K562 (cell line): ENCODE results near the gene GLP1R. TPM values are rescaled to one million over a fixed set of nuclear protein-coding genes. Genes with fewer than 3 reads are reported as not detected.
A peak's percentile ranks its signal among the peaks of the same experiment; 100 is the strongest.

ENCODE experiments used
- ATF7 ChIP-seq: fragments of 450-650 bp; IDR thresholded peaks from 2 replicates; pipeline ENCODE4 v1.7.1; 2014; ENCODE audit warnings: mild to moderate bottlenecking, moderate library complexity
- FOXK1 ChIP-seq: sonication (generic); formaldehyde crosslinking; IDR thresholded peaks from 2 replicates; pipeline ENCODE4 v1.8.0; 2022; ENCODE audit warnings: missing genetic modification reagents, mild to moderate bottlenecking, borderline replicate concordance
- LARP7 ChIP-seq: fragments of 450-650 bp; IDR thresholded peaks from 2 replicates; pipeline ENCODE4 v1.6.1; 2016
- RBM22 ChIP-seq: fragments of 200-400 bp; formaldehyde crosslinking; IDR thresholded peaks from 2 replicates; pipeline ENCODE4 v1.6.1; 2018; ENCODE audit warnings: low read length, low read depth; ENCODE audit not compliant: poor library complexity, severe bottlenecking
- RFX1 ChIP-seq: fragments of 450-650 bp; IDR thresholded peaks from 2 replicates; pipeline ENCODE4 v1.6.1; 2016; ENCODE audit warnings: mild to moderate bottlenecking, moderate library complexity
- SIX5 ChIP-seq, 2 experiments: IDR thresholded peaks; 2 replicates each; pipeline ENCODE4 v1.6.1; 2011; ENCODE audit warnings: low read length in 2 of 2, borderline replicate concordance in 1 of 2, low read depth in 1 of 2, mild to moderate bottlenecking in 1 of 2, moderate library complexity in 1 of 2; ENCODE audit not compliant: insufficient read depth in 1 of 2
- TCF3 ChIP-seq: sonication (generic); formaldehyde crosslinking; IDR thresholded peaks from 2 replicates; pipeline ENCODE4 v1.4.0; 2020; ENCODE audit warnings: mild to moderate bottlenecking, missing genetic modification reagents
- TCFL5 ChIP-seq: fragments of 250-450 bp; sonication (Bioruptor Pico); conservative IDR thresholded peaks from 2 replicates; pipeline ENCODE4 v1.6.1; 2021; ENCODE audit warnings: mild to moderate bottlenecking, moderate library complexity, matching md5 sums
- THRB ChIP-seq: fragments of 450-650 bp; formaldehyde crosslinking; conservative IDR thresholded peaks from 2 replicates; pipeline ENCODE4 v1.4.0; 2022; ENCODE audit warnings: mild to moderate bottlenecking, missing genetic modification characterization
- TRIM28 ChIP-seq: fragments of 450-650 bp; IDR thresholded peaks from 2 replicates; pipeline ENCODE4 v1.6.1; 2017
- ZNF318 ChIP-seq, 2 experiments: fragments of 450-650 bp; IDR thresholded peaks; 2 replicates each; pipeline ENCODE4 v1.6.1; 2016; ENCODE audit warnings: mild to moderate bottlenecking in 2 of 2, borderline replicate concordance in 1 of 2, low read depth in 1 of 2, moderate library complexity in 1 of 2
- ZNF324 ChIP-seq: fragments of 250-450 bp; sonication (Bioruptor Pico); IDR thresholded peaks from 2 replicates; pipeline ENCODE4 v1.4.0; 2020; ENCODE audit warnings: mild to moderate bottlenecking
- ZNF445 ChIP-seq: fragments of 250-450 bp; sonication (Bioruptor Pico); IDR thresholded peaks from 2 replicates; pipeline ENCODE4 v1.4.0; 2020; ENCODE audit warnings: low read depth, mild to moderate bottlenecking, moderate library complexity
- polyA plus RNA-seq, 8 experiments: library from polyadenylated mRNA; depleted of rRNA in 4 of 8; stranded (reverse) in 5 of 8; unstranded in 3 of 8; fragments of >200 nt; fragmentation: Nextera tagmentation in 2 of 8; fragmentation: Illumina TruSeq in 1 of 8; extraction: Ambion mirVana in 2 of 8; extraction: Trizol in 1 of 8; gene quantifications; 2 replicates each; pipeline versions ENCODE4 v1.2.1 to v1.2.3, GENCODE V29; 2011 to 2014; ENCODE audit warnings: inconsistent platforms in 1 of 8, missing spikeins in 1 of 8
- total RNA-seq, 7 experiments: library from RNA; depleted of rRNA in 6 of 7; stranded (reverse); fragments of >200 nt in 6 of 7; fragmentation: Illumina TruSeq in 2 of 7; extraction: Trizol in 2 of 7; gene quantifications; 2 replicates each; pipeline versions ENCODE4 v1.2.1 to v1.2.3, GENCODE V29; 2011 to 2021; ENCODE audit warnings: low replicate concordance in 1 of 7
- TF ChIP-seq, protein P1 (sequence below): fragments of 150-350 bp; conservative IDR thresholded peaks from 2 replicates; pipeline ENCODE4 v1.6.1; 2014; ENCODE audit warnings: low read length

The GLP1R gene
- total and polyA plus RNA-seq, 9 of the 15 experiments (the other 6 are each of a cell fraction or from before 2014, with no cell fraction given) = not detected

DNA sequence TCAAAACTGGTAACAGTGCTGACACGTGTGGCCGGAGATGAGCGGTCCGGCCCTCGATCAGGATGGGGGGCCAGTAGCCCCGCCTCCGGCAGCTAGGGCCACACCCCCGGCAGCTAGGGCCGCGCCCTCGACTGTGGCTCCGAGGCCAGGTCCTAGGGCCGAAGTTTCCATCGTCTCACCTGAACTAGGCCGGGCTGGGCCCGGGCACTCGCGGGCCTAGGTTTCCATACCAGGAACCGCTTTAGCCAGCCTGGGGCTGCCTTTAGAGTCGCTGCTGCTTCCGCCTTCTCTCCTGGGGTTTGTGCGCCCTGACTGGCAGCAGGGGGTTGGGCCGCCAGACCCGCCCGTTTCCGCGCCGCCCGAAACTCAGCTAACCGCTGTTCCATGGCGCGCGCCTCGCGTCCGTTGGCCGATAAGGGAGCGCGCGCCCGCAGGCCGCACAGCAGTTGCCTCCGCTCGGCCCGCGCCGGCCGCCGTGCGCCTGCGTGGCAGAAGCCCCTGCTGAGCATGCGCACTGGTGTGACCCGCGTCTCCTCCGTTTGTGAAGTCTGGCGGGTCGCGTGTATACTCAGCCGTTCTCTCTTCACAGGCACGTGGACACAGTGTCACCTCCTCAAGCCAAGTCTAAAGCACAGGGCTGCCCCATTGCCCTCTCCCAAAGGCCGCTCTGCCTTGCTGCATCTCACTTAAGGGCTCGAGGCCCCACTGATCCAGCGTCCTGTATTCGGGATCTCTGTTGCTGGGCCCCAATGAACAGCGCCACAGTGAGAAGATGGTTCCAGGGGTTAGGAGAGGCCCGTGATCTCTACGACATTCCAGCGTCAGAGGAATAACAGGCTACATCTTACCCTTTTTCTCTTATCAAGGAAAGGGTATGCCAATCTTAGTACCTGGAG lies 66.4 kb downstream of the GLP1R start, which contains the start of gene SAYSD1 (continued):
- peak; percentile 88; the same call in 1 of the 2 replicates for TF ChIP-seq FOXK1
- TF ChIP-seq TCF3 (CRISPR knock-in tag) = peak; percentile 31
- no peak for TF ChIP-seq SIX5 (IDR thresholded peaks at IDR 0.05; ENCODE audit: borderline replicate concordance in 1 of 2, insufficient read depth in 1 of 2, low read depth in 1 of 2, low read length in 2 of 2)
- TF ChIP-seq, protein P1, sequence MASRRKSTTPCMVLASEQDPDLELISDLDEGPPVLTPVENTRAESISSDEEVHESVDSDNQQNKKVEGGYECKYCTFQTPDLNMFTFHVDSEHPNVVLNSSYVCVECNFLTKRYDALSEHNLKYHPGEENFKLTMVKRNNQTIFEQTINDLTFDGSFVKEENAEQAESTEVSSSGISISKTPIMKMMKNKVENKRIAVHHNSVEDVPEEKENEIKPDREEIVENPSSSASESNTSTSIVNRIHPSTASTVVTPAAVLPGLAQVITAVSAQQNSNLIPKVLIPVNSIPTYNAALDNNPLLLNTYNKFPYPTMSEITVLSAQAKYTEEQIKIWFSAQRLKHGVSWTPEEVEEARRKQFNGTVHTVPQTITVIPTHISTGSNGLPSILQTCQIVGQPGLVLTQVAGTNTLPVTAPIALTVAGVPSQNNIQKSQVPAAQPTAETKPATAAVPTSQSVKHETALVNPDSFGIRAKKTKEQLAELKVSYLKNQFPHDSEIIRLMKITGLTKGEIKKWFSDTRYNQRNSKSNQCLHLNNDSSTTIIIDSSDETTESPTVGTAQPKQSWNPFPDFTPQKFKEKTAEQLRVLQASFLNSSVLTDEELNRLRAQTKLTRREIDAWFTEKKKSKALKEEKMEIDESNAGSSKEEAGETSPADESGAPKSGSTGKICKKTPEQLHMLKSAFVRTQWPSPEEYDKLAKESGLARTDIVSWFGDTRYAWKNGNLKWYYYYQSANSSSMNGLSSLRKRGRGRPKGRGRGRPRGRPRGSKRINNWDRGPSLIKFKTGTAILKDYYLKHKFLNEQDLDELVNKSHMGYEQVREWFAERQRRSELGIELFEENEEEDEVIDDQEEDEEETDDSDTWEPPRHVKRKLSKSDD = 0 out of 2 replicates have a peak, but pooled peaks have one; percentile 36
- TF ChIP-seq RBM22 = peak; percentile 42
- no peak for TF ChIP-seq TCFL5 (CRISPR knock-in tag)
- TF ChIP-seq THRB = no peak
- no peak for TF ChIP-seq RFX1
- peak; percentile 63 for TF ChIP-seq TRIM28
- TF ChIP-seq ZNF324 = 0 out of 2 replicates have a peak, but pooled peaks have one; percentile 19
- no peak for TF ChIP-seq ZNF318 (IDR thresholded peaks at IDR 0.05; ENCODE audit: borderline replicate concordance in 1 of 2, low read depth in 1 of 2)
- no peak for TF ChIP-seq ZNF445
- TF ChIP-seq LARP7 = 0 out of 2 replicates have a peak, but pooled peaks have one; percentile 61
- peak; percentile 91 for TF ChIP-seq ATF7
